HepG2 (cell line): Measurements from ENCODE around the gene PEX11A. TPM values are rescaled to one million over a fixed set of nuclear protein-coding genes. Genes with fewer than 3 reads are reported as not detected.

Experiments
- AGO1 ChIP-seq: fragments of 200-400 bp; formaldehyde crosslinking; IDR thresholded peaks from 2 replicates; pipeline ENCODE4 v1.6.1; 2017; ENCODE audit warnings: mild to moderate bottlenecking, low read depth, low read length, moderate library complexity; ENCODE audit not compliant: poor library complexity, severe bottlenecking
- ATF7-NPFF ChIP-seq: sonication (generic); formaldehyde crosslinking; IDR thresholded peaks from 2 replicates; pipeline ENCODE4 v1.8.1; 2023; ENCODE audit warnings: mild to moderate bottlenecking, low read depth, missing genetic modification reagents, moderate library complexity
- HMG20B ChIP-seq: conservative IDR thresholded peaks from 2 replicates; pipeline ENCODE4 v1.6.1; 2016; ENCODE audit warnings: missing genetic modification reagents, missing compliant biosample characterization
- KLF9 ChIP-seq: IDR thresholded peaks from 2 replicates; pipeline ENCODE4 v1.6.1; 2016; ENCODE audit warnings: low read depth
- NPAS2 ChIP-seq: sonication (generic); formaldehyde crosslinking; IDR thresholded peaks from 2 replicates; pipeline ENCODE4 v1.8.0; 2022; ENCODE audit warnings: mild to moderate bottlenecking, missing genetic modification reagents, borderline replicate concordance
- PHF20 ChIP-seq: sonication (generic); formaldehyde crosslinking; IDR thresholded peaks from 2 replicates; pipeline ENCODE4 v1.5.0; 2020; ENCODE audit warnings: mild to moderate bottlenecking, missing genetic modification reagents
- PREB ChIP-seq: sonication (generic); formaldehyde crosslinking; IDR thresholded peaks from 2 replicates; pipeline ENCODE4 v1.4.0; 2020; ENCODE audit warnings: missing genetic modification reagents
- TERF1 ChIP-seq: sonication (generic); formaldehyde crosslinking; IDR thresholded peaks from 2 replicates; pipeline ENCODE4 v1.8.0; 2022; ENCODE audit warnings: mild to moderate bottlenecking, missing genetic modification reagents, moderate library complexity
- ZNF503 ChIP-seq: sonication (generic); formaldehyde crosslinking; IDR thresholded peaks from 2 replicates; pipeline ENCODE4 v1.4.0; 2020; ENCODE audit warnings: missing genetic modification reagents
- polyA plus RNA-seq, 8 experiments: library from polyadenylated mRNA; depleted of rRNA in 3 of 8; stranded (reverse) in 7 of 8; unstranded in 1 of 8; fragments of >200 nt; fragmentation: Illumina TruSeq in 4 of 8; extraction: Trizol in 4 of 8; gene quantifications; 2 replicates each; pipeline versions ENCODE4 v1.2.1 to v1.2.3, GENCODE V29; 2011 to 2016; ENCODE audit warnings: low read depth in 4 of 8, missing spikeins in 1 of 8, mixed read lengths in 1 of 8; ENCODE audit not compliant: insufficient read depth in 1 of 8
- total RNA-seq, 5 experiments: library from RNA; depleted of rRNA; stranded (reverse); fragments of >200 nt; fragmentation: Illumina TruSeq; extraction: Trizol; gene quantifications; 2 replicates each; pipeline ENCODE4 v1.2.3, GENCODE V29; 2016; ENCODE audit warnings: low read depth in 1 of 5
- TF ChIP-seq, protein P1 (sequence below): sonication (generic); formaldehyde crosslinking; IDR thresholded peaks from 2 replicates; pipeline ENCODE4 v1.4.0; 2020; ENCODE audit warnings: low read depth, missing genetic modification reagents
- TF ChIP-seq, protein P2 (sequence below): sonication (generic); formaldehyde crosslinking; IDR thresholded peaks from 2 replicates; pipeline ENCODE4 v1.4.0; 2020; ENCODE audit warnings: missing genetic modification reagents
- TF ChIP-seq, protein P3 (sequence below): sonication (generic); formaldehyde crosslinking; IDR thresholded peaks from 2 replicates; pipeline ENCODE4 v1.5.0; 2020; ENCODE audit warnings: missing genetic modification reagents
- TF ChIP-seq, protein P4 (sequence below): sonication (generic); formaldehyde crosslinking; IDR thresholded peaks from 2 replicates; pipeline ENCODE4 v1.5.1; 2020; ENCODE audit warnings: mild to moderate bottlenecking, moderate library complexity, missing genetic modification reagents

The PEX11A gene
- total and polyA plus RNA-seq, 2 of the 13 experiments (the other 11 are each of a cell fraction or from before 2014, with no cell fraction given), result 9.9 to 15.1 TPM

DNA sequence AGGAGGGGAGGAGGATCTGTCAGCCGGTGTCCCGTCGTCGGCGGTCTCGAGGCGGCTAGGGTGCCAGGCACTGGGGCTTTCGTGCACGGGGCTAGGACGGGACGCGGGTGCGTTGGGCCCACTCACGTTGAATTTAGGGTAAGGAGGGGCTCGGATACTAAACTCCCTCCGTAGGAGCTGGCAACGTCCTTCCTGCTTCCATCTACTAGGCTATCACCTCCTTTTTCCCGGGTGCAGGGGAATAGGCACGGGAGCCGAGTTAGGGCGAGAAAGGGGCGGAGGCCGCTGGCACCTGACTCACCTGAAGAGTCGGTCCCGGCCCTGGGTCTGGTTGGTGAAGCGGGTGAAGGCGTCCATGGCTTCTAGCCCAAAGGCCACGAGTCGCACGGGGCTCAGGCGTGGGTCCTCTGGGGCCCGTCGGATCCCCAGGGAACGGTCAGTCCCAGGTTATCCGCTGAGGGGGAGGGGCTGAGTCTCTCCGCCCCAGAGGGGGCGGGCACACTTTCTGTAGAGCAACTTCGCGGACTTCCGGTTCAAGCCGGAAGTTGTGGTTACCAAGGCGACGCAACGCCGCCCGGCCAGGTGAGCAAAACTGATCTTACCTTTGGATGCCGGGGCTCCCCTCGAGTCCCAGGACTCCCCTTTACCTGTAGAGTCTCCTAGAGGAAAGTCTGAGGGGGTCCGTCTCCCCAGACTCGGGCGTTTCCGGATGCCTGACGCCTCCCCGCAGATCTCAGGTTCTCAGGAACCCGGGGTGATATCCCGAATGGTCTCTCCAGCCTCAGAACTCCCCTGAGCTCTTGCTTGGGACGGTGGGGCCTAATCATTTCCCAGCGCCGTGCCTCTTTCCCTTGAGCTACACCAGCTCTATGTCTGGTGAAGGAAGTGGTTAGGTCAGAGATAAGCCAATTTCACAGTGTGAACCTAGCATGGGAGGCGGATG, at the start of gene PEX11A, which contains the start of gene WDR93 (continued):
- TF ChIP-seq, protein P1, sequence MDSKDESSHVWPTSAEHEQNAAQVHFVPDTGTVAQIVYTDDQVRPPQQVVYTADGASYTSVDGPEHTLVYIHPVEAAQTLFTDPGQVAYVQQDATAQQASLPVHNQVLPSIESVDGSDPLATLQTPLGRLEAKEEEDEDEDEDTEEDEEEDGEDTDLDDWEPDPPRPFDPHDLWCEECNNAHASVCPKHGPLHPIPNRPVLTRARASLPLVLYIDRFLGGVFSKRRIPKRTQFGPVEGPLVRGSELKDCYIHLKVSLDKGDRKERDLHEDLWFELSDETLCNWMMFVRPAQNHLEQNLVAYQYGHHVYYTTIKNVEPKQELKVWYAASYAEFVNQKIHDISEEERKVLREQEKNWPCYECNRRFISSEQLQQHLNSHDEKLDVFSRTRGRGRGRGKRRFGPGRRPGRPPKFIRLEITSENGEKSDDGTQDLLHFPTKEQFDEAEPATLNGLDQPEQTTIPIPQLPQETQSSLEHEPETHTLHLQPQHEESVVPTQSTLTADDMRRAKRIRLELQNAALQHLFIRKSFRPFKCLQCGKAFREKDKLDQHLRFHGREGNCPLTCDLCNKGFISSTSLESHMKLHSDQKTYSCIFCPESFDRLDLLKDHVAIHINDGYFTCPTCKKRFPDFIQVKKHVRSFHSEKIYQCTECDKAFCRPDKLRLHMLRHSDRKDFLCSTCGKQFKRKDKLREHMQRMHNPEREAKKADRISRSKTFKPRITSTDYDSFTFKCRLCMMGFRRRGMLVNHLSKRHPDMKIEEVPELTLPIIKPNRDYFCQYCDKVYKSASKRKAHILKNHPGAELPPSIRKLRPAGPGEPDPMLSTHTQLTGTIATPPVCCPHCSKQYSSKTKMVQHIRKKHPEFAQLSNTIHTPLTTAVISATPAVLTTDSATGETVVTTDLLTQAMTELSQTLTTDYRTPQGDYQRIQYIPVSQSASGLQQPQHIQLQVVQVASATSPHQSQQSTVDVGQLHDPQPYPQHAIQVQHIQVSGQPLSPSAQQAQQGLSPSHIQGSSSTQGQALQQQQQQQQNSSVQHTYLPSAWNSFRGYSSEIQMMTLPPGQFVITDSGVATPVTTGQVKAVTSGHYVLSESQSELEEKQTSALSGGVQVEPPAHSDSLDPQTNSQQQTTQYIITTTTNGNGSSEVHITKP, result no peak
- TF ChIP-seq NPAS2 (CRISPR knock-in tag) (no peak), ZNF503 (CRISPR knock-in tag) (no peak), PHF20 (CRISPR knock-in tag) (peak; percentile 76), HMG20B (no peak), ATF7-NPFF (CRISPR knock-in tag) (0 out of 2 replicates have a peak, but pooled peaks have one; percentile 65), AGO1 (no peak), KLF9 (CRISPR knock-in tag) (no peak), TERF1 (CRISPR knock-in tag) (no peak), PREB (CRISPR knock-in tag) (no peak)
- TF ChIP-seq, protein P2, sequence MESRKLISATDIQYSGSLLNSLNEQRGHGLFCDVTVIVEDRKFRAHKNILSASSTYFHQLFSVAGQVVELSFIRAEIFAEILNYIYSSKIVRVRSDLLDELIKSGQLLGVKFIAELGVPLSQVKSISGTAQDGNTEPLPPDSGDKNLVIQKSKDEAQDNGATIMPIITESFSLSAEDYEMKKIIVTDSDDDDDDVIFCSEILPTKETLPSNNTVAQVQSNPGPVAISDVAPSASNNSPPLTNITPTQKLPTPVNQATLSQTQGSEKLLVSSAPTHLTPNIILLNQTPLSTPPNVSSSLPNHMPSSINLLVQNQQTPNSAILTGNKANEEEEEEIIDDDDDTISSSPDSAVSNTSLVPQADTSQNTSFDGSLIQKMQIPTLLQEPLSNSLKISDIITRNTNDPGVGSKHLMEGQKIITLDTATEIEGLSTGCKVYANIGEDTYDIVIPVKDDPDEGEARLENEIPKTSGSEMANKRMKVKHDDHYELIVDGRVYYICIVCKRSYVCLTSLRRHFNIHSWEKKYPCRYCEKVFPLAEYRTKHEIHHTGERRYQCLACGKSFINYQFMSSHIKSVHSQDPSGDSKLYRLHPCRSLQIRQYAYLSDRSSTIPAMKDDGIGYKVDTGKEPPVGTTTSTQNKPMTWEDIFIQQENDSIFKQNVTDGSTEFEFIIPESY (CRISPR knock-in tag), result no peak
- TF ChIP-seq, protein P3, sequence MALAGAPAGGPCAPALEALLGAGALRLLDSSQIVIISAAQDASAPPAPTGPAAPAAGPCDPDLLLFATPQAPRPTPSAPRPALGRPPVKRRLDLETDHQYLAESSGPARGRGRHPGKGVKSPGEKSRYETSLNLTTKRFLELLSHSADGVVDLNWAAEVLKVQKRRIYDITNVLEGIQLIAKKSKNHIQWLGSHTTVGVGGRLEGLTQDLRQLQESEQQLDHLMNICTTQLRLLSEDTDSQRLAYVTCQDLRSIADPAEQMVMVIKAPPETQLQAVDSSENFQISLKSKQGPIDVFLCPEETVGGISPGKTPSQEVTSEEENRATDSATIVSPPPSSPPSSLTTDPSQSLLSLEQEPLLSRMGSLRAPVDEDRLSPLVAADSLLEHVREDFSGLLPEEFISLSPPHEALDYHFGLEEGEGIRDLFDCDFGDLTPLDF (CRISPR knock-in tag), result no peak
- TF ChIP-seq, protein P4, sequence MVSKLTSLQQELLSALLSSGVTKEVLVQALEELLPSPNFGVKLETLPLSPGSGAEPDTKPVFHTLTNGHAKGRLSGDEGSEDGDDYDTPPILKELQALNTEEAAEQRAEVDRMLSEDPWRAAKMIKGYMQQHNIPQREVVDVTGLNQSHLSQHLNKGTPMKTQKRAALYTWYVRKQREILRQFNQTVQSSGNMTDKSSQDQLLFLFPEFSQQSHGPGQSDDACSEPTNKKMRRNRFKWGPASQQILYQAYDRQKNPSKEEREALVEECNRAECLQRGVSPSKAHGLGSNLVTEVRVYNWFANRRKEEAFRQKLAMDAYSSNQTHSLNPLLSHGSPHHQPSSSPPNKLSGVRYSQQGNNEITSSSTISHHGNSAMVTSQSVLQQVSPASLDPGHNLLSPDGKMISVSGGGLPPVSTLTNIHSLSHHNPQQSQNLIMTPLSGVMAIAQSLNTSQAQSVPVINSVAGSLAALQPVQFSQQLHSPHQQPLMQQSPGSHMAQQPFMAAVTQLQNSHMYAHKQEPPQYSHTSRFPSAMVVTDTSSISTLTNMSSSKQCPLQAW, result peak; percentile 57; the same call in 1 of the 2 replicates
